HepG2 (cell line): ENCODE data around the gene SLC6A8. TPM values are rescaled to one million over a fixed set of nuclear protein-coding genes. Genes with fewer than 3 reads are reported as not detected.
A peak's percentile ranks its signal among the peaks of the same experiment; 100 is the strongest.

Experiments used
- CBFB ChIP-seq: sonication (generic); formaldehyde crosslinking; IDR thresholded peaks from 2 replicates; pipeline ENCODE4 v1.4.0; 2020; ENCODE audit warnings: missing genetic modification reagents
- GATAD2A ChIP-seq: IDR thresholded peaks from 2 replicates; pipeline ENCODE4 v1.6.1; 2016
- HNF1A ChIP-seq, 2 experiments: sonication (generic) in 1 of 2; formaldehyde crosslinking in 1 of 2; IDR thresholded peaks; 2 replicates each; pipeline versions ENCODE4 v1.4.0 to v1.6.1; 2016 to 2020; ENCODE audit warnings: borderline replicate concordance in 1 of 2, low read depth in 1 of 2, mild to moderate bottlenecking in 1 of 2, missing genetic modification reagents in 1 of 2
- PAXIP1 ChIP-seq: sonication (generic); formaldehyde crosslinking; conservative IDR thresholded peaks from 2 replicates; pipeline ENCODE4 v1.4.0; 2020; ENCODE audit warnings: mild to moderate bottlenecking, missing genetic modification reagents, moderate library complexity
- TARDBP ChIP-seq: sonication (generic); formaldehyde crosslinking; IDR thresholded peaks from 2 replicates; pipeline ENCODE4 v1.8.0; 2022; ENCODE audit warnings: mild to moderate bottlenecking, missing genetic modification reagents
- TCF7 ChIP-seq: sonication (generic); IDR thresholded peaks from 2 replicates; pipeline ENCODE4 v1.6.1; 2016; ENCODE audit warnings: antibody characterized with exemption, low read depth
- TGIF2 ChIP-seq: IDR thresholded peaks from 2 replicates; pipeline ENCODE4 v1.6.1; 2016; ENCODE audit warnings: control low read depth, missing compliant biosample characterization
- ZFP37 ChIP-seq: sonication (generic); formaldehyde crosslinking; IDR thresholded peaks from 2 replicates; pipeline ENCODE4 v1.4.0; 2020; ENCODE audit warnings: missing genetic modification reagents, borderline replicate concordance
- ZFP91 ChIP-seq: sonication (generic); formaldehyde crosslinking; IDR thresholded peaks from 2 replicates; pipeline ENCODE4 v1.9.0; 2022; ENCODE audit warnings: missing genetic modification reagents, mild to moderate bottlenecking, borderline replicate concordance
- ZNF12 ChIP-seq: sonication (generic); formaldehyde crosslinking; IDR thresholded peaks from 2 replicates; pipeline ENCODE4 v1.5.0; 2020; ENCODE audit warnings: missing genetic modification reagents
- ZNF329 ChIP-seq: sonication (generic); formaldehyde crosslinking; IDR thresholded peaks from 2 replicates; pipeline ENCODE4 v1.9.0; 2021; ENCODE audit warnings: low read depth, mild to moderate bottlenecking, missing genetic modification reagents
- ZNF629 ChIP-seq: sonication (generic); formaldehyde crosslinking; conservative IDR thresholded peaks from 2 replicates; pipeline ENCODE4 v1.5.0; 2020; ENCODE audit warnings: missing genetic modification reagents
- polyA plus RNA-seq, 8 experiments: library from polyadenylated mRNA; depleted of rRNA in 3 of 8; stranded (reverse) in 7 of 8; unstranded in 1 of 8; fragments of >200 nt; fragmentation: Illumina TruSeq in 4 of 8; extraction: Trizol in 4 of 8; gene quantifications; 2 replicates each; pipeline versions ENCODE4 v1.2.1 to v1.2.3, GENCODE V29; 2011 to 2016; ENCODE audit warnings: low read depth in 4 of 8, missing spikeins in 1 of 8, mixed read lengths in 1 of 8; ENCODE audit not compliant: insufficient read depth in 1 of 8
- total RNA-seq, 5 experiments: library from RNA; depleted of rRNA; stranded (reverse); fragments of >200 nt; fragmentation: Illumina TruSeq; extraction: Trizol; gene quantifications; 2 replicates each; pipeline ENCODE4 v1.2.3, GENCODE V29; 2016; ENCODE audit warnings: low read depth in 1 of 5
- TF ChIP-seq, protein P1 (sequence below): IDR thresholded peaks from 2 replicates; pipeline ENCODE4 v1.6.1; 2016; ENCODE audit warnings: mild to moderate bottlenecking

The SLC6A8 gene
- total and polyA plus RNA-seq, 2 of the 13 experiments (the other 11 are each of a cell fraction or from before 2014, with no cell fraction given) = 13.9 to 176 TPM

DNA sequence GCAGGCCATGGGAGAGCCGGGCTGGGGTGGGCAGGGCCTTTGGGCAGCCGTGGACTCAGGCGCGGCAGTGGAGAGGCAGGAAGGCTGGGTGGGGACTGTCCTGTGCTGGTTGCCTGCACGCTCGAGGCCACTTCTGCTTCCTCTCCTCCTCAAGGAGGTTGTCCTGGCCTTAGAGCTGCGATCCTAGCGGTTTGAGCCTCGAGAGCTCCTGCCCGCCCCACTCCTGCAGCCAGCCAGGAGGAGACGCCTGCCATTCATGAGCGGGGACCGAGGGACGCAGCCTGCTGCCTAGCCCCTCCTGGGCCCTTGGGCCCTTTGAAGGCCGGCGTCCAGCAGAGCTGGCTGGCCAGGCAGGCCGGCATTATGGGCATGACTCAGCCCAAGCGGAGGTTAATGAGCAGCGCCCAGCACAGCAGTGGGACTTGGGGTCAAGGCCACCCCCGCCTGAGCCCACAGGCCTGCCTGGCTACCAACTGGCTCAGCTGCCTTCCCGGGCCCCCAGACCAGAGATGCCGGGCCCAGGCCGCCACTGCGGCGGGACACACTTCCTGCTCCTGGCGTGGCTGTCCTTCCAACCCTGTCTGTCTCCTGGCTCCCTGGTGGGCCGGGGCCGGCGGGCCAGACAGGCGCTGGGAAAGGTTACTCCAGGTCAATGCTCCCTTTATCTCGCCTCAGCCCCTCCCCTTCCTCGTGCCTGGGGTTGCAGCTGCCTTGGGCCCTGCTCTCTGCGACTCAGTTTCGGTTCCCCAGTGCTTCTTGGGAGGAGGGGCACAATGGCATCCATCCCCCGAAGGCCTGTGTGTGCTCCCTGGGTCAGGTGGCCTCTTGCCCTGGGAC is 38.8 kb downstream of the SLC6A8 start (continued):
- TF ChIP-seq PAXIP1 (CRISPR knock-in tag) (peak; percentile 74), TCF7 (peak; percentile 8; the same call in 1 of the 2 replicates), TGIF2 (CRISPR knock-in tag) (peak; percentile 35; the same call in 1 of the 2 replicates), ZFP37 (CRISPR knock-in tag) (no peak), ZNF329 (CRISPR knock-in tag) (no peak), ZNF629 (CRISPR knock-in tag) (no peak; the same call in 1 of the 2 replicates), GATAD2A (CRISPR knock-in tag) (peak; percentile 33; the same call in 1 of the 2 replicates), ZFP91 (CRISPR knock-in tag) (peak; percentile 61), CBFB (CRISPR knock-in tag) (peak; percentile 62; the same call in 1 of the 2 replicates), TARDBP (CRISPR knock-in tag) (peak; percentile 27; the same call in 1 of the 2 replicates), ZNF12 (CRISPR knock-in tag) (peak; percentile 38; the same call in 1 of the 2 replicates), HNF1A (IDR thresholded peaks at IDR 0.05; ENCODE audit: low read depth) (no peak), HNF1A (CRISPR knock-in tag; IDR thresholded peaks at IDR 0.05; ENCODE audit: borderline replicate concordance) (peak; percentile 55; the same call in 1 of the 2 replicates)
- TF ChIP-seq, protein P1, sequence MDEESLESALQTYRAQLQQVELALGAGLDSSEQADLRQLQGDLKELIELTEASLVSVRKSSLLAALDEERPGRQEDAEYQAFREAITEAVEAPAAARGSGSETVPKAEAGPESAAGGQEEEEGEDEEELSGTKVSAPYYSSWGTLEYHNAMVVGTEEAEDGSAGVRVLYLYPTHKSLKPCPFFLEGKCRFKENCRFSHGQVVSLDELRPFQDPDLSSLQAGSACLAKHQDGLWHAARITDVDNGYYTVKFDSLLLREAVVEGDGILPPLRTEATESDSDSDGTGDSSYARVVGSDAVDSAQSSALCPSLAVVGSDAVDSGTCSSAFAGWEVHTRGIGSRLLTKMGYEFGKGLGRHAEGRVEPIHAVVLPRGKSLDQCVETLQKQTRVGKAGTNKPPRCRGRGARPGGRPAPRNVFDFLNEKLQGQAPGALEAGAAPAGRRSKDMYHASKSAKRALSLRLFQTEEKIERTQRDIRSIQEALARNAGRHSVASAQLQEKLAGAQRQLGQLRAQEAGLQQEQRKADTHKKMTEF = peak; percentile 34; the same call in 1 of the 2 replicates
